ENCODE data around the gene OLIG3. TPM values are rescaled to one million over a fixed set of nuclear protein-coding genes. Genes with fewer than 3 reads are reported as not detected.

The OLIG3 gene
- total RNA-seq, 3 donors from 2014 or later: not detected

DNA sequence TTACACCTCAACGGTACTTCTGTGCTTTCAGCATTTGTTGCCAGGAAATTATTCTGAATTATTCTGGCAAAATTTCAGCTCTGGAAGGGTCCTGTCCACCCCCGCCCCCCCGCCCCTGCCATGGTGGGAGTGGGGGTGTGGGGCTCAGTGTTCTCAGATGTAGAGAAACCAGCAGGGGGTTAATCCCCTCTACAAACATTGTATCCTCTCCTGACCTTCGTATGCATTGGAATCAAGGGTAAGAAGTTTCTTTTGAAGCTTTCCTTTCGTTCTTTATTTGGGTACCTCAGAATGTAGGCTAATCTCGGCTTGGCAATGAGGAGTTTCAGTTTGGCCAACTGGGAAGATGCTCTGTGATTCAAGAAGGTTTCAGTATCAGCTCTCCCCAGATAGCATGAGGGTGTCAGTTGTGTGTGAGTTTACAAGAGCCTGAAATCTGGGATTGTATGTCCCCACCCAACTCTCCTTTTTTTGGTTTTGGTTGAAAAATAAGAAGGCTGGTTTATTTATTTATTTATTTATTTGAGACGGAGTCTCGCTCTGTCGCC, 25.5 kb upstream of the OLIG3 start:
- Histone ChIP-seq H3K9me3 (no peaks in the 10 kb centered on the region), H3K36me3 (ENCODE audit: low read depth) (no peaks in the 10 kb centered on the region), H3K4me3 (no peak overlapping the region), H3K4me1 (ENCODE audit: low read depth) (no peaks in the 10 kb centered on the region)
- intact Hi-C loops (cut with DNase I, micrococcal nuclease): no loop called here
- DNase-seq: no peak
- ATAC-seq: no peak
- TF ChIP-seq, protein P1, sequence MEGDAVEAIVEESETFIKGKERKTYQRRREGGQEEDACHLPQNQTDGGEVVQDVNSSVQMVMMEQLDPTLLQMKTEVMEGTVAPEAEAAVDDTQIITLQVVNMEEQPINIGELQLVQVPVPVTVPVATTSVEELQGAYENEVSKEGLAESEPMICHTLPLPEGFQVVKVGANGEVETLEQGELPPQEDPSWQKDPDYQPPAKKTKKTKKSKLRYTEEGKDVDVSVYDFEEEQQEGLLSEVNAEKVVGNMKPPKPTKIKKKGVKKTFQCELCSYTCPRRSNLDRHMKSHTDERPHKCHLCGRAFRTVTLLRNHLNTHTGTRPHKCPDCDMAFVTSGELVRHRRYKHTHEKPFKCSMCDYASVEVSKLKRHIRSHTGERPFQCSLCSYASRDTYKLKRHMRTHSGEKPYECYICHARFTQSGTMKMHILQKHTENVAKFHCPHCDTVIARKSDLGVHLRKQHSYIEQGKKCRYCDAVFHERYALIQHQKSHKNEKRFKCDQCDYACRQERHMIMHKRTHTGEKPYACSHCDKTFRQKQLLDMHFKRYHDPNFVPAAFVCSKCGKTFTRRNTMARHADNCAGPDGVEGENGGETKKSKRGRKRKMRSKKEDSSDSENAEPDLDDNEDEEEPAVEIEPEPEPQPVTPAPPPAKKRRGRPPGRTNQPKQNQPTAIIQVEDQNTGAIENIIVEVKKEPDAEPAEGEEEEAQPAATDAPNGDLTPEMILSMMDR (IDR thresholded peaks at IDR 0.05): no peak

DNA sequence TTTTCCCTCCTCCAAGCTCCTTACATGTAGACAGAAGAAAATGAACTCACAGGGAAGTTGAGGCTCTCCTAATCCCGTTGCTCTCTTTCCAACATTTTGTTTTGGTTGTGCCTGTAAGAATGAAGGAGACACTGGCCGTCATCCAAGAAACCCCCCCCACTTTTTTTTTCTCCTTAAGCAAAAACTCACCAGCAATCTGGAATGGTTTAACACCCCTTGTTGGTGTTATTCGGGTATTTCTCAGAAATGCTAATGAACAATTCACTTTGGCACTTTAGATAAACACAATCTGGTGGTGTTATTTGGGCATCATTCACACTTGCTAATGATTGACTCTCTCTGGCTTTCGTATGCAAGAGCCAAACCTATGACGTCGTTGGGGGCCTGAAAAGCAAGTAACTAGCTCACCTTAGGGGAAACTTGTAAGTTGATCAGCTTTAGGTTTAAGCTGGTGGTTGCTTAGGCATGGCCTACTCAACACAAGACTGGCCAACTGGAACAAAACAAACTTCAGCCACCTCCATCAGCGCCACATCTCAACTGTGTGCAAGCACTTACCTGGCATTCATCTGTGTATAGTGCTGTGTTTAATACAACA, 24.3 kb upstream of the OLIG3 start:
- no peaks in the 10 kb centered on the region for H3K4me1 ChIP-seq (ENCODE audit: low read depth)
- TF ChIP-seq, protein P1 (IDR thresholded peaks at IDR 0.05): no peak
- intact Hi-C loops (cut with DNase I, micrococcal nuclease): no loop called here

DNA sequence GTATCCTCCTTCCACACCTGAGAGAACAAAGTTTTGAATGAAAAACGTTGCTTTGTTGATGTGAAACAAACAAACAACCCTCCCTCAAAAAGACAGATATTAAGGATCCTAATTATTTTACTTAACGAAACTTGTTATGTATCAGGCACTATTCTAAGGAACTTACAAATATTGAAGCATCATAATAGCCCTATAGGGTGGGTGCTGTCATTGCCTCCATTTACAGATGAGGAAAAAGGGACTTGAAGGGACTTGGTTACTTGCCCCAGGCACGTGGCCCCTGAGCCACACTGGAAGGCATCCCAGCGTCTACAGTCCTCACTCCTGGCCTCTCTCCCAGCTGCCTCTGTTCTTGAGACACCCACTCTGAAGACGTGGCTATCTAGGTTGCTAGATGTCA, 20.2 kb upstream of the OLIG3 start:
- Histone ChIP-seq H3K9me3 (no peaks in the 10 kb centered on the region), H3K36me3 (ENCODE audit: low read depth) (no peaks in the 10 kb centered on the region), H3K4me1 (ENCODE audit: low read depth) (no peaks in the 10 kb centered on the region), H3K4me3 (no peak overlapping the region)
- TF ChIP-seq, protein P1 (IDR thresholded peaks at IDR 0.05): no peak
- intact Hi-C loops (cut with DNase I, micrococcal nuclease): no loop called here
- ATAC-seq: no peak
- no peak for DNase-seq

More for the DNA sequence above, 24.3 kb upstream of the OLIG3 start:
- ATAC-seq (no peak), DNase-seq (no peak)
- Histone ChIP-seq H3K9me3 (no peaks in the 10 kb centered on the region), H3K4me3 (no peak overlapping the region), H3K36me3 (ENCODE audit: low read depth) (no peaks in the 10 kb centered on the region)

DNA sequence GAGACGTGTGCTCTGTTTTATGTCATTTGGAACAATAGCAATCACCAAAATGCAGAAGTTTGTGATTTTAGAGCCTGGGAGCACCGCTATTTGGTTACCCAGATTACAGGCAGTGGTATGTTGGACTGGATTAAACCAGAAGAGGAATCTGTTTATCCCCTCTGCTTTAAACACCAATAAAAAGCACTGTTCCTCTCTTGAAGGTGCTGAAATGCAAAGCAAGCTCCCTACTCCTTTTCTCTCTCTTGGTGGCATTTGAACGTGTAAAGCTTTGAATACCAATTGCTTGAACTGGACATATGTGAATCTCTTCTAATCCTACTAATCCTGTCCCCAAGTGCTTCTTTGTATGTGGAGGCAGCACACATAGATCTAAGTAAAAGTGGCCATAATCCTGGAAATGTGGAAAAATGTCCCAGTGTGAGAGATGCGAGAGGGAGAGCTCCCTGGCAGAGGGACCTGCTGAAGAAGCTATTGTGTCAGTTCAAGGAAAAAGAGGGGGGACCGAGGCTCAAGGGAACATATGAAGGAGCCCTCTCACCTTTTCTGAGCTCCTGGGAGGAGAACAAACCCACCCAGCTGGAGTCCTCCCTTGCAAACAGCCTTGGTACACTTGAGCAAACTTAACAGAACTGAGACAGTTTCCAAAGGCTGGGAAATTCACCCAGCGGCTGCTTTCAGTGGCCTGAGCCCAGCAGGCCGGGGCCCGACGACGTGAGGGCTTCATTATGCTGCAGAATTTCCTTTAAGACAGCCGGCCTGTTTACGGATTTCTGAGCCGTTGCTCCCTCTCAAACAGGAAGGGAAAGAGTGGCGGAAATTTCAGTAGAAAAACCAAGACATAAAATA, 18.8 kb upstream of the OLIG3 start:
- H3K4me3 ChIP-seq: no peak overlapping the region
- DNase-seq (no peak), ATAC-seq (no peak)
- TF ChIP-seq, protein P1 (IDR thresholded peaks at IDR 0.05): no peak
- intact Hi-C loops (cut with DNase I, micrococcal nuclease): no loop called here
- H3K36me3 ChIP-seq (ENCODE audit: low read depth): no peaks in the 10 kb centered on the region
- no peaks in the 10 kb centered on the region for H3K4me1 ChIP-seq (ENCODE audit: low read depth)
- no peaks in the 10 kb centered on the region for H3K9me3 ChIP-seq

DNA sequence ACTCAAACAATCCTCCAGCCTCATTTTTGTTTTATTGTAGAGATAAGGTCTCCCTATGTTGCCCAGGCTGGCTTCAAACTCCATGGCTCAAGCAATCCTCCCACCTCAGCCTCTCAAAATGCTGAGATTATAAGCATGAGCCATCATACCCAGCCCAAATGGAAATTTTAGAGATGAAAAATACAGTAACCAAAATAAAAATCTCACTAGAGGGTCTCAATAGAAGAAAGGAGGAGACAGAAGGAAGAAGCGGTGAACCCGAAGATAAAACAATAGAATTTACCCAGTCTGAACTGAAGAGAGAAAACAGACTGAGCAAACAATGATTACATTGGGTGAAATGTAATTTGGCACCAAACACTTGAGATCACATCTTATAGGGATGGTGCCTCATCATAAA, 16.7 kb upstream of the OLIG3 start:
- ATAC-seq (no peak), DNase-seq (no peak)
- Histone ChIP-seq H3K36me3 (ENCODE audit: low read depth) (no peaks in the 10 kb centered on the region), H3K4me1 (ENCODE audit: low read depth) (no peaks in the 10 kb centered on the region), H3K4me3 (no peak overlapping the region), H3K9me3 (no peaks in the 10 kb centered on the region)
- intact Hi-C loops (cut with DNase I, micrococcal nuclease): no loop called here
- TF ChIP-seq, protein P1 (IDR thresholded peaks at IDR 0.05): no peak
